Measurements from ENCODE around the gene S100A12. TPM values are rescaled to one million over a fixed set of nuclear protein-coding genes. Genes with fewer than 3 reads are reported as not detected.
A peak's percentile ranks its signal among the peaks of the same experiment; 100 is the strongest.

The S100A12 gene
- total RNA-seq, 3 donors from 2014 or later = 1.3 to 1.8 TPM; not detected in 1

DNA sequence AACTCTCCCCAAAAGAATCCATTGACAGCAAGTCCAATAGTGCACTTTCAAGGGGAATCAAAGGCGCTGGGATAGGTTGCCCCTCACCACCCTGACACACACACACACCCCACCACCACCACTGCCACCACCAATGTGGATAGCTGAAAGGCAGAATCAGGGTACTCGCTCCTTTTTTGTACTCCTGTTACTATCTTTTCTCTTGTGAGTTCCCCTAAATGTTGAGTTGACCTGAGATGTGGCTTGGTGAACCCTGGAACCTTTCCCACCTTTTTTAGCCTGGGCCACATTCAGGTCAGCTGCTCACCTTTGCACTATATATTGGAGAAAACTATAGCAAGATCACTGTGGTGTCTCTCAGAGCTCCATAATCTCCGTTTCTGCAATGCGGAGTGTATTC, 11.6 kb upstream of the S100A12 start:
- no peaks in the 10 kb centered on the region for H3K27me3 ChIP-seq
- intact Hi-C loops (cut with DNase I; ENCODE audit: low total_unique reads) = no loop called here
- no peak overlapping the region for H3K27ac ChIP-seq
- peaks cover 0 to 10% of the 10 kb centered on the region in 2 donors for H3K9me3 ChIP-seq
- H3K4me3 ChIP-seq = no peak overlapping the region
- DNase-seq (ENCODE audit: low spot score in 2 of 2) = no peak
- TF ChIP-seq POLR2AphosphoS5 (IDR thresholded peaks at IDR 0.05) (no peak), POLR2A (IDR thresholded peaks at IDR 0.05) (no peak), CTCF (IDR thresholded peaks at IDR 0.05) (no peak)
- no peaks in the 10 kb centered on the region for H3K4me1 ChIP-seq
- H3K36me3 ChIP-seq = no peaks in the 10 kb centered on the region

- no peak overlapping the region for H3K27ac ChIP-seq
- peak in 1 of 2 donors; percentile 28 for DNase-seq (ENCODE audit: low spot score in 2 of 2)
- H3K4me3 ChIP-seq = no peak overlapping the region
- intact Hi-C loops (cut with DNase I; ENCODE audit: low total_unique reads) = no loop called here
- TF ChIP-seq POLR2AphosphoS5 (IDR thresholded peaks at IDR 0.05) (no peak), CTCF (IDR thresholded peaks at IDR 0.05) (no peak), POLR2A (IDR thresholded peaks at IDR 0.05) (no peak)
- H3K27me3 ChIP-seq = no peaks in the 10 kb centered on the region
- no peaks in the 10 kb centered on the region for H3K36me3 ChIP-seq
- peaks cover 0 to 15% of the 10 kb centered on the region in 2 donors for H3K9me3 ChIP-seq
- H3K4me1 ChIP-seq = no peaks in the 10 kb centered on the region
These were observed 11.1 kb upstream of the S100A12 start for GRCh38 chr1:153386500-153386901.

GRCh38 chr1:153384958-153385580, 9.6 kb upstream of the S100A12 start:
- H3K27me3 ChIP-seq = no peaks in the 10 kb centered on the region
- H3K27ac ChIP-seq = no peak overlapping the region
- DNase-seq (ENCODE audit: low spot score in 2 of 2) = no peak
- intact Hi-C loops (cut with DNase I; ENCODE audit: low total_unique reads) = no loop called here
- TF ChIP-seq CTCF (IDR thresholded peaks at IDR 0.05) = no peak
- TF ChIP-seq POLR2A (IDR thresholded peaks at IDR 0.05) = no peak
- no peak for TF ChIP-seq POLR2AphosphoS5 (IDR thresholded peaks at IDR 0.05)
- no peak overlapping the region for H3K4me3 ChIP-seq
- no peaks in the 10 kb centered on the region for H3K4me1 ChIP-seq
- peaks cover 6 to 20% of the 10 kb centered on the region in 2 donors for H3K9me3 ChIP-seq
- H3K36me3 ChIP-seq = no peaks in the 10 kb centered on the region

- no peak for TF ChIP-seq POLR2AphosphoS5 (IDR thresholded peaks at IDR 0.05)
- no peak for TF ChIP-seq CTCF (IDR thresholded peaks at IDR 0.05)
- TF ChIP-seq POLR2A (IDR thresholded peaks at IDR 0.05) = no peak
- DNase-seq (ENCODE audit: low spot score in 2 of 2) = no peak
- Histone ChIP-seq H3K27me3 (no peaks in the 10 kb centered on the region), H3K4me1 (no peaks in the 10 kb centered on the region), H3K27ac (no peak overlapping the region), H3K9me3 (peaks cover 6 to 20% of the 10 kb centered on the region in 2 donors), H3K4me3 (no peak overlapping the region), H3K36me3 (no peaks in the 10 kb centered on the region)
- intact Hi-C loops (cut with DNase I; ENCODE audit: low total_unique reads) = no loop called here
These were observed 5.3 kb upstream of the S100A12 start for GRCh38 chr1:153380711-153381110.

GRCh38 chr1:153379591-153379990, 4.2 kb upstream of the S100A12 start:
- no peaks in the 10 kb centered on the region for H3K36me3 ChIP-seq
- H3K4me1 ChIP-seq = no peaks in the 10 kb centered on the region
- no peak for DNase-seq (ENCODE audit: low spot score in 2 of 2)
- no peaks in the 10 kb centered on the region for H3K27me3 ChIP-seq
- H3K9me3 ChIP-seq = peaks cover 6 to 20% of the 10 kb centered on the region in 2 donors
- no peak for TF ChIP-seq CTCF (IDR thresholded peaks at IDR 0.05)
- TF ChIP-seq POLR2AphosphoS5 (IDR thresholded peaks at IDR 0.05) = no peak
- TF ChIP-seq POLR2A (IDR thresholded peaks at IDR 0.05) = no peak
- H3K27ac ChIP-seq = no peak overlapping the region
- H3K4me3 ChIP-seq = no peak overlapping the region
- intact Hi-C loops (cut with DNase I; ENCODE audit: low total_unique reads) = no loop called here
